K562 (cell line): Measurements from ENCODE around the gene NIPAL4. TPM values are rescaled to one million over a fixed set of nuclear protein-coding genes. Genes with fewer than 3 reads are reported as not detected.

ENCODE experiments used
- CBX3 ChIP-seq, 2 experiments: IDR thresholded peaks; 1 replicate in 1 of 2; 2 replicates in 1 of 2; pipeline ENCODE4 v1.6.1; 2012; ENCODE audit warnings: inconsistent platforms in 2 of 2, low read length in 2 of 2, borderline replicate concordance in 1 of 2, control low read depth in 1 of 2
- CEBPG ChIP-seq, 3 experiments: fragments of 200-800 bp in 1 of 3; sonication (Bioruptor generic) in 1 of 3; sonication (generic) in 1 of 3; formaldehyde crosslinking in 1 of 3; IDR thresholded peaks in 2 of 3; conservative IDR thresholded peaks in 1 of 3; 2 replicates each; pipeline versions ENCODE4 v1.6.1 to v1.8.0; 2016 to 2022; ENCODE audit warnings: missing compliant biosample characterization in 2 of 3, missing genetic modification characterization in 2 of 3, mild to moderate bottlenecking in 1 of 3, missing genetic modification reagents in 1 of 3
- DNMT1 ChIP-seq: fragments of 450-650 bp; IDR thresholded peaks from 2 replicates; pipeline ENCODE4 v1.6.1; 2016; ENCODE audit warnings: antibody characterized with exemption, mild to moderate bottlenecking
- FIP1L1 ChIP-seq: fragments of 200-400 bp; formaldehyde crosslinking; IDR thresholded peaks from 2 replicates; pipeline ENCODE4 v1.6.1; 2018; ENCODE audit warnings: mild to moderate bottlenecking, low read depth, low read length; ENCODE audit not compliant: poor library complexity, severe bottlenecking
- HNRNPH1 ChIP-seq: fragments of 200-400 bp; formaldehyde crosslinking; optimal IDR thresholded peaks from 2 replicates; pipeline ENCODE3; 2017; ENCODE audit warnings: low read depth, mild to moderate bottlenecking, low read length, moderate library complexity
- MCM2 ChIP-seq: fragments of 450-650 bp; IDR thresholded peaks from 2 replicates; pipeline ENCODE4 v1.6.1; 2017; ENCODE audit warnings: low read depth, mild to moderate bottlenecking
- NFE2 ChIP-seq: IDR thresholded peaks from 2 replicates; pipeline ENCODE4 v1.6.1; 2014; ENCODE audit warnings: antibody characterized with exemption, low read depth
- SMARCC2 ChIP-seq: fragments of 450-650 bp; IDR thresholded peaks from 2 replicates; pipeline ENCODE4 v1.6.1; 2017; ENCODE audit warnings: antibody characterized with exemption, moderate library complexity, mild to moderate bottlenecking, low read depth
- TRIM28 ChIP-seq: fragments of 450-650 bp; IDR thresholded peaks from 2 replicates; pipeline ENCODE4 v1.6.1; 2017
- ZNF175 ChIP-seq: fragments of 200-800 bp; sonication (Bioruptor generic); IDR thresholded peaks from 2 replicates; pipeline ENCODE4 v1.6.1; 2016; ENCODE audit warnings: low read depth, mild to moderate bottlenecking, missing genetic modification characterization, missing compliant biosample characterization
- ZNF316 ChIP-seq: fragments of 450-650 bp; IDR thresholded peaks from 2 replicates; pipeline ENCODE4 v1.6.1; 2016
- ZNF445 ChIP-seq: fragments of 250-450 bp; sonication (Bioruptor Pico); IDR thresholded peaks from 2 replicates; pipeline ENCODE4 v1.4.0; 2020; ENCODE audit warnings: low read depth, mild to moderate bottlenecking, moderate library complexity
- polyA plus RNA-seq, 8 experiments: library from polyadenylated mRNA; depleted of rRNA in 4 of 8; stranded (reverse) in 5 of 8; unstranded in 3 of 8; fragments of >200 nt; fragmentation: Nextera tagmentation in 2 of 8; fragmentation: Illumina TruSeq in 1 of 8; extraction: Ambion mirVana in 2 of 8; extraction: Trizol in 1 of 8; gene quantifications; 2 replicates each; pipeline versions ENCODE4 v1.2.1 to v1.2.3, GENCODE V29; 2011 to 2014; ENCODE audit warnings: inconsistent platforms in 1 of 8, missing spikeins in 1 of 8
- total RNA-seq, 7 experiments: library from RNA; depleted of rRNA in 6 of 7; stranded (reverse); fragments of >200 nt in 6 of 7; fragmentation: Illumina TruSeq in 2 of 7; extraction: Trizol in 2 of 7; gene quantifications; 2 replicates each; pipeline versions ENCODE4 v1.2.1 to v1.2.3, GENCODE V29; 2011 to 2021; ENCODE audit warnings: low replicate concordance in 1 of 7
- TF ChIP-seq, protein P1 (sequence below), 2 experiments: fragments of 450-650 bp; formaldehyde crosslinking in 1 of 2; IDR thresholded peaks; 2 replicates each; pipeline versions ENCODE4 v1.4.0 to v1.6.1; 2014 to 2020; ENCODE audit warnings: mild to moderate bottlenecking in 2 of 2, borderline replicate concordance in 1 of 2, low read depth in 1 of 2
- TF ChIP-seq, protein P2 (sequence below): sonication (generic); formaldehyde crosslinking; IDR thresholded peaks from 2 replicates; pipeline ENCODE4 v1.8.0; 2023; ENCODE audit warnings: mild to moderate bottlenecking, missing genetic modification reagents

Gene NIPAL4
- total and polyA plus RNA-seq, 9 of the 15 experiments (the other 6 are each of a cell fraction or from before 2014, with no cell fraction given) = not detected

DNA sequence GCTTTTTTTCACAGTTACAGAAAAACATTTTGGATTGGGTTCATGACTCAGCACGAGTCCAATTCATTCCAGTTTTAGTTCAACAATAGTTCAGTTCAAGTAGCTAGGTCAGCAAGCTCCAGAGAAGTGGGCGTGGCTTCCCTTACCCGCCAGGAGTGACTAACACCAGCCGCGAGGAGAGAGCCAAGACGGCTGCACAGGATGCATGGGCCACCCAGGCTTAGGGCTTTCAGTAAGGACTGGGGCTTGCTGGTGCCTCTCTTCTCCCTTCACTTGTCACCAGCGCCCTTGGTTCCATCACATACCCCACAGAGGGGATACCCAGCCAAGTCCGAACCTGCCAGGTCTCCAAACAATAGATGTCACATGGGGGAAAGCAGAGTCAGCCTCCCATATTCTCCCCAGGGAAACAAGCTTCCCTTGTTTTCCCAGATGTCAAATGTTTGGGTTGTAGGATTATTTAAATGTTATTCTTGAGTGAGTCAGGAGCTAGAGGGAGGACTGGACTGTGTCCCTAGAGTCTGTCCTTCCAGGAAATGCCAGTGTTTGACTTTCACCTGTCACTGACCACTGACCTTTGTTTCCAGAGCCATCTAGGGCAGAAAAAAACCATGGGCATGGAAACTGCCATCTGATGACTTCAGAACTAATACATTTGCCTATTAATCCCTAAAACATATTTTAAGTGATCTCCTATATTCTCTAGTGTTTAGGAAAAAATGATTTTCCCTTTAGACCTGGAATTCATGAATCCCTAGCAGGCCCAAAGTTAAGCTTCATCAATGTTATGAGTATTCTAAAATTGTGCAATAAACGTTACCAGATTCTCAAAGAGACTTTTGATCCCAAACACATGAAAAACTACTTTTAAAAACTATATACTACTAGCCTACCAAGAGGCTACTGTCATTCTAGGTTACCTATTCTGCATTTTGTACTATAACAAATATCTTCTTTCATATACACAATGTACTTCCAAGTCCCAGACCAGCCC is 51.9 kb downstream of the NIPAL4 start (continued):
- TF ChIP-seq, protein P1, sequence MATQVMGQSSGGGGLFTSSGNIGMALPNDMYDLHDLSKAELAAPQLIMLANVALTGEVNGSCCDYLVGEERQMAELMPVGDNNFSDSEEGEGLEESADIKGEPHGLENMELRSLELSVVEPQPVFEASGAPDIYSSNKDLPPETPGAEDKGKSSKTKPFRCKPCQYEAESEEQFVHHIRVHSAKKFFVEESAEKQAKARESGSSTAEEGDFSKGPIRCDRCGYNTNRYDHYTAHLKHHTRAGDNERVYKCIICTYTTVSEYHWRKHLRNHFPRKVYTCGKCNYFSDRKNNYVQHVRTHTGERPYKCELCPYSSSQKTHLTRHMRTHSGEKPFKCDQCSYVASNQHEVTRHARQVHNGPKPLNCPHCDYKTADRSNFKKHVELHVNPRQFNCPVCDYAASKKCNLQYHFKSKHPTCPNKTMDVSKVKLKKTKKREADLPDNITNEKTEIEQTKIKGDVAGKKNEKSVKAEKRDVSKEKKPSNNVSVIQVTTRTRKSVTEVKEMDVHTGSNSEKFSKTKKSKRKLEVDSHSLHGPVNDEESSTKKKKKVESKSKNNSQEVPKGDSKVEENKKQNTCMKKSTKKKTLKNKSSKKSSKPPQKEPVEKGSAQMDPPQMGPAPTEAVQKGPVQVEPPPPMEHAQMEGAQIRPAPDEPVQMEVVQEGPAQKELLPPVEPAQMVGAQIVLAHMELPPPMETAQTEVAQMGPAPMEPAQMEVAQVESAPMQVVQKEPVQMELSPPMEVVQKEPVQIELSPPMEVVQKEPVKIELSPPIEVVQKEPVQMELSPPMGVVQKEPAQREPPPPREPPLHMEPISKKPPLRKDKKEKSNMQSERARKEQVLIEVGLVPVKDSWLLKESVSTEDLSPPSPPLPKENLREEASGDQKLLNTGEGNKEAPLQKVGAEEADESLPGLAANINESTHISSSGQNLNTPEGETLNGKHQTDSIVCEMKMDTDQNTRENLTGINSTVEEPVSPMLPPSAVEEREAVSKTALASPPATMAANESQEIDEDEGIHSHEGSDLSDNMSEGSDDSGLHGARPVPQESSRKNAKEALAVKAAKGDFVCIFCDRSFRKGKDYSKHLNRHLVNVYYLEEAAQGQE (IDR thresholded peaks at IDR 0.05; ENCODE audit: borderline replicate concordance) = 0 out of 2 replicates have a peak, but pooled peaks have one; percentile 6
- TF ChIP-seq, protein P1 (CRISPR knock-in tag; IDR thresholded peaks at IDR 0.05; ENCODE audit: low read depth) = no peak
- peak; percentile 78 for TF ChIP-seq NFE2
- TF ChIP-seq HNRNPH1 = no peak
- no peak for TF ChIP-seq DNMT1
- no peak for TF ChIP-seq ZNF175 (CRISPR knock-in tag)
- TF ChIP-seq CBX3 (IDR thresholded peaks at IDR 0.05; ENCODE audit: borderline replicate concordance in 1 of 2, low read length in 2 of 2) = 0 out of 3 replicates have a peak, but pooled peaks of 1 of the 2 experiments have one; percentile 17
- no peak for TF ChIP-seq FIP1L1
- TF ChIP-seq TRIM28 = peak; percentile 49; the same call in 1 of the 2 replicates
- no peak for TF ChIP-seq ZNF445 (CRISPR knock-in tag)
- TF ChIP-seq ZNF316 = peak; percentile 90
- no peak for TF ChIP-seq CEBPG (CRISPR knock-in tag; IDR thresholded peaks at IDR 0.05)
- TF ChIP-seq CEBPG (tag; conservative IDR thresholded peaks at IDR 0.05 in 1 of 2, IDR thresholded peaks at IDR 0.05 in 1 of 2) = peak in 1 of 2 experiments; percentile 53; a peak in 1 of 4 replicates
- no peak for TF ChIP-seq SMARCC2
- no peak for TF ChIP-seq MCM2
- TF ChIP-seq, protein P2, sequence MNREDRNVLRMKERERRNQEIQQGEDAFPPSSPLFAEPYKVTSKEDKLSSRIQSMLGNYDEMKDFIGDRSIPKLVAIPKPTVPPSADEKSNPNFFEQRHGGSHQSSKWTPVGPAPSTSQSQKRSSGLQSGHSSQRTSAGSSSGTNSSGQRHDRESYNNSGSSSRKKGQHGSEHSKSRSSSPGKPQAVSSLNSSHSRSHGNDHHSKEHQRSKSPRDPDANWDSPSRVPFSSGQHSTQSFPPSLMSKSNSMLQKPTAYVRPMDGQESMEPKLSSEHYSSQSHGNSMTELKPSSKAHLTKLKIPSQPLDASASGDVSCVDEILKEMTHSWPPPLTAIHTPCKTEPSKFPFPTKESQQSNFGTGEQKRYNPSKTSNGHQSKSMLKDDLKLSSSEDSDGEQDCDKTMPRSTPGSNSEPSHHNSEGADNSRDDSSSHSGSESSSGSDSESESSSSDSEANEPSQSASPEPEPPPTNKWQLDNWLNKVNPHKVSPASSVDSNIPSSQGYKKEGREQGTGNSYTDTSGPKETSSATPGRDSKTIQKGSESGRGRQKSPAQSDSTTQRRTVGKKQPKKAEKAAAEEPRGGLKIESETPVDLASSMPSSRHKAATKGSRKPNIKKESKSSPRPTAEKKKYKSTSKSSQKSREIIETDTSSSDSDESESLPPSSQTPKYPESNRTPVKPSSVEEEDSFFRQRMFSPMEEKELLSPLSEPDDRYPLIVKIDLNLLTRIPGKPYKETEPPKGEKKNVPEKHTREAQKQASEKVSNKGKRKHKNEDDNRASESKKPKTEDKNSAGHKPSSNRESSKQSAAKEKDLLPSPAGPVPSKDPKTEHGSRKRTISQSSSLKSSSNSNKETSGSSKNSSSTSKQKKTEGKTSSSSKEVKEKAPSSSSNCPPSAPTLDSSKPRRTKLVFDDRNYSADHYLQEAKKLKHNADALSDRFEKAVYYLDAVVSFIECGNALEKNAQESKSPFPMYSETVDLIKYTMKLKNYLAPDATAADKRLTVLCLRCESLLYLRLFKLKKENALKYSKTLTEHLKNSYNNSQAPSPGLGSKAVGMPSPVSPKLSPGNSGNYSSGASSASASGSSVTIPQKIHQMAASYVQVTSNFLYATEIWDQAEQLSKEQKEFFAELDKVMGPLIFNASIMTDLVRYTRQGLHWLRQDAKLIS = no peak
